K562 (cell line): ENCODE data around the gene MLC1. TPM values are rescaled to one million over a fixed set of nuclear protein-coding genes. Genes with fewer than 3 reads are reported as not detected.

Source experiments
- CREM ChIP-seq: IDR thresholded peaks from 2 replicates; pipeline ENCODE4 v1.6.1; 2014; ENCODE audit warnings: antibody characterized with exemption, low read depth
- FOXA1 ChIP-seq: fragments of 450-650 bp; IDR thresholded peaks from 2 replicates; pipeline ENCODE4 v1.6.1; 2016; ENCODE audit warnings: mild to moderate bottlenecking, borderline replicate concordance
- GTF3C2 ChIP-seq: IDR thresholded peaks from 3 replicates; pipeline ENCODE4 v1.6.1; 2011; ENCODE audit warnings: borderline replicate concordance, mild to moderate bottlenecking, moderate library complexity; ENCODE audit not compliant: insufficient read length; ENCODE audit errors: extremely low read depth
- KAT8 ChIP-seq: fragments of 450-650 bp; IDR thresholded peaks from 2 replicates; pipeline ENCODE4 v1.6.1; 2016; ENCODE audit warnings: low read depth, mild to moderate bottlenecking
- L3MBTL2 ChIP-seq: fragments of 450-650 bp; IDR thresholded peaks from 2 replicates; pipeline ENCODE4 v1.6.1; 2016; ENCODE audit warnings: mild to moderate bottlenecking, moderate library complexity
- NCOA1 ChIP-seq: fragments of 450-650 bp; IDR thresholded peaks from 2 replicates; pipeline ENCODE4 v1.6.1; 2016; ENCODE audit warnings: low read depth
- PHF20 ChIP-seq: fragments of 450-650 bp; IDR thresholded peaks from 2 replicates; pipeline ENCODE4 v1.6.1; 2018; ENCODE audit not compliant: partially characterized antibody
- POLR2G ChIP-seq: fragments of 200-400 bp; formaldehyde crosslinking; IDR thresholded peaks from 2 replicates; pipeline ENCODE4 v1.6.1; 2017; ENCODE audit warnings: low read depth, mild to moderate bottlenecking, antibody characterized with exemption, low read length, moderate library complexity
- PURB ChIP-seq: sonication (generic); formaldehyde crosslinking; IDR thresholded peaks from 2 replicates; pipeline ENCODE4 v1.9.0; 2021; ENCODE audit warnings: low read depth, mild to moderate bottlenecking, missing genetic modification reagents
- SIN3B ChIP-seq: fragments of 450-650 bp; IDR thresholded peaks from 2 replicates; pipeline ENCODE4 v1.6.1; 2017; ENCODE audit warnings: low read depth, mild to moderate bottlenecking, moderate library complexity
- TBL1XR1 ChIP-seq, 2 experiments: IDR thresholded peaks; 2 replicates each; pipeline ENCODE4 v1.6.1; 2012; ENCODE audit warnings: improper control_type of control experiment in 2 of 2, low read length in 2 of 2, mild to moderate bottlenecking in 1 of 2
- TBP ChIP-seq: optimal IDR thresholded peaks from 2 replicates; pipeline ENCODE3; 2011; ENCODE audit warnings: low read depth, low read length, improper control_type of control experiment
- TCF3 ChIP-seq: sonication (generic); formaldehyde crosslinking; IDR thresholded peaks from 2 replicates; pipeline ENCODE4 v1.4.0; 2020; ENCODE audit warnings: mild to moderate bottlenecking, missing genetic modification reagents
- TEAD4 ChIP-seq, 2 experiments: sonication (generic) in 1 of 2; formaldehyde crosslinking in 1 of 2; IDR thresholded peaks; 2 replicates each; pipeline versions ENCODE4 v1.6.1 to v1.8.0; 2012 to 2022; ENCODE audit warnings: borderline replicate concordance in 1 of 2, inconsistent platforms in 1 of 2, low read length in 1 of 2, mild to moderate bottlenecking in 1 of 2, missing genetic modification reagents in 1 of 2
- TGIF2 ChIP-seq: sonication (generic); formaldehyde crosslinking; IDR thresholded peaks from 2 replicates; pipeline ENCODE4 v1.8.1; 2022; ENCODE audit warnings: mild to moderate bottlenecking, missing genetic modification reagents, moderate library complexity
- YY1 ChIP-seq, 3 experiments: IDR thresholded peaks; 2 replicates each; pipeline ENCODE4 v1.6.1; 2011; ENCODE audit warnings: low read length in 2 of 3, mild to moderate bottlenecking in 2 of 3, moderate library complexity in 2 of 3, borderline replicate concordance in 1 of 3, control low read depth in 1 of 3, low read depth in 1 of 3; ENCODE audit not compliant: insufficient read depth in 3 of 3, insufficient replicate concordance in 2 of 3, control insufficient read depth in 1 of 3, insufficient read length in 1 of 3; ENCODE audit errors: extremely low read depth in 1 of 3
- ZFP1 ChIP-seq: fragments of 450-650 bp; formaldehyde crosslinking; IDR thresholded peaks from 2 replicates; pipeline ENCODE4 v1.4.0; 2020; ENCODE audit warnings: mild to moderate bottlenecking, mixed read lengths
- ZNF174 ChIP-seq: fragments of 250-450 bp; sonication (Bioruptor Pico); IDR thresholded peaks from 2 replicates; pipeline ENCODE4 v1.4.0; 2020; ENCODE audit warnings: mild to moderate bottlenecking
- ZNF316 ChIP-seq: fragments of 450-650 bp; IDR thresholded peaks from 2 replicates; pipeline ENCODE4 v1.6.1; 2016
- ZNF384 ChIP-seq: IDR thresholded peaks from 2 replicates; pipeline ENCODE4 v1.6.1; 2012; ENCODE audit warnings: low read depth, low read length, improper control_type of control experiment
- ZNF398 ChIP-seq: fragments of 250-450 bp; sonication (Bioruptor Pico); IDR thresholded peaks from 2 replicates; pipeline ENCODE4 v1.8.0; 2021; ENCODE audit warnings: moderate library complexity, mild to moderate bottlenecking, inconsistent platforms
- ZNF445 ChIP-seq: fragments of 250-450 bp; sonication (Bioruptor Pico); IDR thresholded peaks from 2 replicates; pipeline ENCODE4 v1.4.0; 2020; ENCODE audit warnings: low read depth, mild to moderate bottlenecking, moderate library complexity
- polyA plus RNA-seq, 8 experiments: library from polyadenylated mRNA; depleted of rRNA in 4 of 8; stranded (reverse) in 5 of 8; unstranded in 3 of 8; fragments of >200 nt; fragmentation: Nextera tagmentation in 2 of 8; fragmentation: Illumina TruSeq in 1 of 8; extraction: Ambion mirVana in 2 of 8; extraction: Trizol in 1 of 8; gene quantifications; 2 replicates each; pipeline versions ENCODE4 v1.2.1 to v1.2.3, GENCODE V29; 2011 to 2014; ENCODE audit warnings: inconsistent platforms in 1 of 8, missing spikeins in 1 of 8
- total RNA-seq, 7 experiments: library from RNA; depleted of rRNA in 6 of 7; stranded (reverse); fragments of >200 nt in 6 of 7; fragmentation: Illumina TruSeq in 2 of 7; extraction: Trizol in 2 of 7; gene quantifications; 2 replicates each; pipeline versions ENCODE4 v1.2.1 to v1.2.3, GENCODE V29; 2011 to 2021; ENCODE audit warnings: low replicate concordance in 1 of 7
- TF ChIP-seq, protein P1 (sequence below): sonication (generic); formaldehyde crosslinking; IDR thresholded peaks from 2 replicates; pipeline ENCODE4 v1.8.1; 2022; ENCODE audit warnings: missing genetic modification reagents

Gene MLC1
- total and polyA plus RNA-seq, 9 of the 15 experiments (the other 6 are each of a cell fraction or from before 2014, with no cell fraction given): 0.06 to 0.98 (median 0.39) TPM

- TF ChIP-seq ZNF384: no peak
- TF ChIP-seq YY1 (IDR thresholded peaks at IDR 0.05; ENCODE audit: borderline replicate concordance in 1 of 3, control insufficient read depth in 1 of 3, extremely low read depth in 1 of 3, insufficient read depth in 3 of 3, insufficient read length in 1 of 3, insufficient replicate concordance in 2 of 3, low read depth in 1 of 3, low read length in 2 of 3): peak in 1 of 3 experiments; percentile 78
- no peak for TF ChIP-seq ZNF445 (CRISPR knock-in tag)
- TF ChIP-seq GTF3C2: no peak
- TF ChIP-seq TCF3 (CRISPR knock-in tag): peak; percentile 89
- TF ChIP-seq KAT8: no peak
- TF ChIP-seq FOXA1: no peak
- no peak for TF ChIP-seq PURB (CRISPR knock-in tag)
- TF ChIP-seq TBL1XR1 (IDR thresholded peaks at IDR 0.05; ENCODE audit: low read length in 2 of 2): peak in 1 of 2 experiments; percentile 87; a peak in 2 of 4 replicates
- no peak for TF ChIP-seq PHF20
- peak; percentile 81 for TF ChIP-seq ZNF316
- TF ChIP-seq, protein P1, sequence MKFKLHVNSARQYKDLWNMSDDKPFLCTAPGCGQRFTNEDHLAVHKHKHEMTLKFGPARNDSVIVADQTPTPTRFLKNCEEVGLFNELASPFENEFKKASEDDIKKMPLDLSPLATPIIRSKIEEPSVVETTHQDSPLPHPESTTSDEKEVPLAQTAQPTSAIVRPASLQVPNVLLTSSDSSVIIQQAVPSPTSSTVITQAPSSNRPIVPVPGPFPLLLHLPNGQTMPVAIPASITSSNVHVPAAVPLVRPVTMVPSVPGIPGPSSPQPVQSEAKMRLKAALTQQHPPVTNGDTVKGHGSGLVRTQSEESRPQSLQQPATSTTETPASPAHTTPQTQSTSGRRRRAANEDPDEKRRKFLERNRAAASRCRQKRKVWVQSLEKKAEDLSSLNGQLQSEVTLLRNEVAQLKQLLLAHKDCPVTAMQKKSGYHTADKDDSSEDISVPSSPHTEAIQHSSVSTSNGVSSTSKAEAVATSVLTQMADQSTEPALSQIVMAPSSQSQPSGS (CRISPR knock-in tag): no peak
- peak; percentile 96 for TF ChIP-seq TEAD4 (IDR thresholded peaks at IDR 0.05; ENCODE audit: low read length)
- no peak for TF ChIP-seq TEAD4 (CRISPR knock-in tag; IDR thresholded peaks at IDR 0.05; ENCODE audit: borderline replicate concordance)
- no peak for TF ChIP-seq ZFP1 (CRISPR knock-in tag)
- TF ChIP-seq CREM: peak; percentile 98
- no peak for TF ChIP-seq SIN3B
- TF ChIP-seq ZNF174 (CRISPR knock-in tag): no peak
- TF ChIP-seq NCOA1: peak; percentile 95
- no peak for TF ChIP-seq POLR2G
- peak; percentile 91 for TF ChIP-seq L3MBTL2
- no peak for TF ChIP-seq ZNF398 (CRISPR knock-in tag)
- peak; percentile 62 for TF ChIP-seq TBP
- no peak for TF ChIP-seq TGIF2 (CRISPR knock-in tag)
Measured at GRCh38 chr22:50118557-50119168, 33.4 kb upstream of the MLC1 start (continued).
